CD4-positive, CD25-positive, alpha-beta regulatory T cell (primary cell): ENCODE measurements around the gene ADAM19. TPM values are rescaled to one million over a fixed set of nuclear protein-coding genes. Genes with fewer than 3 reads are reported as not detected.

Experiments
- ATAC-seq, 2 donors: fragments of 150-1000 bp; cut with Tn5 transposase; one replicate each; pipeline ENCODE4 v1.10.0; 2021; ENCODE audit warnings: low read depth in 2 of 2, moderate number of reproducible peaks in 2 of 2, moderate library complexity in 1 of 2
- DNase-seq, 3 donors: peaks; one replicate each; pipeline versions ENCODE4 v3.0.0 to v3.0.0-alpha.2; 2012 to 2022; ENCODE audit warnings: mixed read lengths in 1 of 3
- H3K27ac ChIP-seq: one replicate; pipeline ENCODE4 v1.7.0; 2013; ENCODE audit warnings: mild to moderate bottlenecking, low read length; ENCODE audit not compliant: insufficient read depth, poor library complexity, severe bottlenecking
- H3K27me3 ChIP-seq: one replicate; pipeline ENCODE4 v1.7.0; 2013; ENCODE audit warnings: low read length; ENCODE audit not compliant: control insufficient read depth, insufficient read depth
- H3K36me3 ChIP-seq: one replicate; pipeline ENCODE4 v1.7.0; 2013; ENCODE audit warnings: mild to moderate bottlenecking, low read length, moderate library complexity; ENCODE audit not compliant: control insufficient read depth, insufficient read depth
- H3K4me1 ChIP-seq: 2 replicates; pipeline ENCODE4 v1.7.0; 2013; ENCODE audit warnings: mild to moderate bottlenecking, low read length; ENCODE audit not compliant: insufficient read depth, control insufficient read depth, poor library complexity, severe bottlenecking
- H3K4me3 ChIP-seq: one replicate; pipeline ENCODE4 v1.7.0; 2013; ENCODE audit warnings: low read depth, mild to moderate bottlenecking, low read length, moderate library complexity
- H3K9me3 ChIP-seq, 2 experiments: 1 replicate in 1 of 2; 2 replicates in 1 of 2; pipeline ENCODE4 v1.7.0; 2013; ENCODE audit warnings: low read length in 2 of 2, mild to moderate bottlenecking in 1 of 2, moderate library complexity in 1 of 2; ENCODE audit not compliant: control insufficient read depth in 2 of 2
- H3K27ac Mint-ChIP-seq, 3 donors: one replicate each; pipeline ENCODE4 v1.8.0; 2020 to 2022; ENCODE audit warnings: mild to moderate bottlenecking in 3 of 3, mixed read lengths in 3 of 3, moderate library complexity in 2 of 3
- H3K27me3 Mint-ChIP-seq: one replicate; pipeline ENCODE4 v1.8.0; 2022; ENCODE audit warnings: mild to moderate bottlenecking, mixed read lengths
- H3K36me3 Mint-ChIP-seq: one replicate; pipeline ENCODE4 v1.8.0; 2020; ENCODE audit warnings: mixed read lengths
- H3K4me1 Mint-ChIP-seq, 4 donors: one replicate each; pipeline ENCODE4 v1.8.0; 2020 to 2022; ENCODE audit warnings: mixed read lengths in 4 of 4, mild to moderate bottlenecking in 1 of 4
- H3K4me3 Mint-ChIP-seq, 4 donors: one replicate each; pipeline ENCODE4 v1.8.0; 2020 to 2022; ENCODE audit warnings: mild to moderate bottlenecking in 4 of 4, mixed read lengths in 4 of 4, moderate library complexity in 3 of 4
- H3K9me3 Mint-ChIP-seq, 7 donors: one replicate each; pipeline ENCODE4 v1.8.0; 2020 to 2022; ENCODE audit warnings: mixed read lengths in 7 of 7, mild to moderate bottlenecking in 3 of 7, moderate library complexity in 2 of 7
- polyA plus RNA-seq, 4 donors: library from polyadenylated mRNA; unstranded; fragments of 300-500 nt; fragmentation: Illumina TruSeq; gene quantifications; one replicate each; pipeline ENCODE4 v1.2.3, GENCODE V29; 2021
- total RNA-seq: library from RNA; stranded (reverse); gene quantifications from one replicate; pipeline ENCODE4 v1.2.3, GENCODE V29; 2022

The ADAM19 gene
- total and polyA plus RNA-seq, 5 donors from 2014 or later, result 5.5 to 113 (median 9.1) TPM

- peak overlapping the region in 1 of 3 donors; percentile 71 for H3K27ac Mint-ChIP-seq
These were observed 2.7 kb upstream of the ADAM19 start for GRCh38 chr5:157578079-157578780.

GRCh38 chr5:157576678-157577077, 1.1 kb upstream of the ADAM19 start:
- Mint-ChIP-seq H3K4me1 (peaks cover 5 to 33% (median 18%) of the 10 kb centered on the region in 4 donors), H3K9me3 (no peaks in the 10 kb centered on the region), H3K27ac (peak overlapping the region in 1 of 3 donors; percentile 34)

More at GRCh38 chr5:157578079-157578780, 2.7 kb upstream of the ADAM19 start:
- Histone ChIP-seq H3K4me1 (peaks cover 22% of the 10 kb centered on the region), H3K9me3 (no peaks in the 10 kb centered on the region), H3K36me3 (no peaks in the 10 kb centered on the region), H3K4me3 (no peak overlapping the region), H3K27ac (no peak overlapping the region), H3K27me3 (no peaks in the 10 kb centered on the region)
- Mint-ChIP-seq H3K4me1 (peaks cover 3 to 23% (median 11%) of the 10 kb centered on the region in 4 donors), H3K4me3 (peak overlapping the region in 1 of 4 donors; percentile 69), H3K9me3 (no peaks in the 10 kb centered on the region), H3K36me3 (peaks cover 4% of the 10 kb centered on the region), H3K27me3 (peaks cover 5% of the 10 kb centered on the region)
- DNase-seq (no peak), ATAC-seq (no peak)

GRCh38 chr5:157574456-157575380, 857 bp downstream of the ADAM19 start:
- Mint-ChIP-seq H3K9me3 (no peaks in the 10 kb centered on the region), H3K4me1 (peaks cover 17 to 52% (median 32%) of the 10 kb centered on the region in 4 donors), H3K27me3 (peaks cover 5% of the 10 kb centered on the region), H3K36me3 (peaks cover 6% of the 10 kb centered on the region), H3K27ac (peak overlapping the region; percentile 90 to 94 (median 93)), H3K4me3 (peak overlapping the region; percentile 91 to 98 (median 96))
- peak overlapping the region; percentile 65 for H3K27ac ChIP-seq
- H3K9me3 ChIP-seq, result no peaks in the 10 kb centered on the region
- H3K36me3 ChIP-seq, result no peaks in the 10 kb centered on the region
- H3K27me3 ChIP-seq, result no peaks in the 10 kb centered on the region
- peak in 2 of 3 donors; percentile 28 to 56 for DNase-seq
- peaks cover 43% of the 10 kb centered on the region for H3K4me1 ChIP-seq
- H3K4me3 ChIP-seq, result peak overlapping the region; percentile 87
- peak; percentile 23 to 25 for ATAC-seq

More at GRCh38 chr5:157576678-157577077, 1.1 kb upstream of the ADAM19 start:
- no peak for ATAC-seq
- Histone ChIP-seq H3K4me1 (peaks cover 29% of the 10 kb centered on the region), H3K9me3 (no peaks in the 10 kb centered on the region), H3K27ac (no peak overlapping the region), H3K36me3 (no peaks in the 10 kb centered on the region), H3K4me3 (peak overlapping the region; percentile 37), H3K27me3 (no peaks in the 10 kb centered on the region)
- H3K4me3 Mint-ChIP-seq, result peak overlapping the region; percentile 64 to 88 (median 86)
- DNase-seq, result no peak
- H3K36me3 Mint-ChIP-seq, result peaks cover 4% of the 10 kb centered on the region
- H3K27me3 Mint-ChIP-seq, result peaks cover 5% of the 10 kb centered on the region

GRCh38 chr5:157571357-157571827, 4.2 kb downstream of the ADAM19 start:
- H3K9me3 Mint-ChIP-seq, result no peaks in the 10 kb centered on the region
- peak overlapping the region; percentile 78 for H3K4me3 ChIP-seq
- H3K4me3 Mint-ChIP-seq, result peak overlapping the region; percentile 84 to 97 (median 92)
- no peaks in the 10 kb centered on the region for H3K9me3 ChIP-seq
- DNase-seq (peak in 2 of 3 donors; percentile 43 to 63), ATAC-seq (peak; percentile 56)
- H3K4me1 ChIP-seq, result peaks cover 49% of the 10 kb centered on the region
- peak overlapping the region; percentile 61 to 99 (median 82) for H3K27ac Mint-ChIP-seq
- peaks cover 13% of the 10 kb centered on the region for H3K36me3 ChIP-seq
- H3K27ac ChIP-seq, result peak overlapping the region; percentile 65
- H3K27me3 Mint-ChIP-seq, result no peaks in the 10 kb centered on the region
- peaks cover 17 to 67% (median 40%) of the 10 kb centered on the region in 4 donors for H3K4me1 Mint-ChIP-seq
- no peaks in the 10 kb centered on the region for H3K27me3 ChIP-seq
- H3K36me3 Mint-ChIP-seq, result peaks cover 10% of the 10 kb centered on the region

- H3K9me3 Mint-ChIP-seq, result no peaks in the 10 kb centered on the region
- H3K4me3 ChIP-seq, result peak overlapping the region; percentile 78
- peaks cover 17% of the 10 kb centered on the region for H3K36me3 ChIP-seq
- H3K27me3 ChIP-seq, result no peaks in the 10 kb centered on the region
- ATAC-seq (no peak), DNase-seq (no peak)
- H3K4me1 Mint-ChIP-seq, result peaks cover 17 to 67% (median 39%) of the 10 kb centered on the region in 4 donors
- peaks cover 42% of the 10 kb centered on the region for H3K4me1 ChIP-seq
- H3K36me3 Mint-ChIP-seq, result peaks cover 10% of the 10 kb centered on the region
- H3K27ac ChIP-seq, result peak overlapping the region; percentile 65
- H3K4me3 Mint-ChIP-seq, result peak overlapping the region; percentile 84 to 97 (median 92)
- H3K9me3 ChIP-seq, result no peaks in the 10 kb centered on the region
- H3K27ac Mint-ChIP-seq, result peak overlapping the region; percentile 61 to 99 (median 82)
- no peaks in the 10 kb centered on the region for H3K27me3 Mint-ChIP-seq
These were observed 4.9 kb downstream of the ADAM19 start for GRCh38 chr5:157570531-157571200.

GRCh38 chr5:157568720-157569119, 6.9 kb downstream of the ADAM19 start:
- H3K9me3 ChIP-seq, result no peaks in the 10 kb centered on the region
- H3K27ac ChIP-seq, result no peak overlapping the region
- no peaks in the 10 kb centered on the region for H3K27me3 Mint-ChIP-seq
- H3K4me3 ChIP-seq, result no peak overlapping the region
- peaks cover 21 to 68% (median 48%) of the 10 kb centered on the region in 4 donors for H3K4me1 Mint-ChIP-seq
- H3K9me3 Mint-ChIP-seq, result no peaks in the 10 kb centered on the region
- H3K4me1 ChIP-seq, result peaks cover 30% of the 10 kb centered on the region
- peaks cover 30% of the 10 kb centered on the region for H3K36me3 ChIP-seq
- ATAC-seq (no peak), DNase-seq (no peak)
- peak overlapping the region in 1 of 3 donors; percentile 56 for H3K27ac Mint-ChIP-seq
- H3K4me3 Mint-ChIP-seq, result peak overlapping the region in 1 of 4 donors; percentile 45
- peaks cover 10% of the 10 kb centered on the region for H3K36me3 Mint-ChIP-seq
- H3K27me3 ChIP-seq, result no peaks in the 10 kb centered on the region

GRCh38 chr5:157568222-157568621, 7.4 kb downstream of the ADAM19 start:
- Mint-ChIP-seq H3K4me3 (peak overlapping the region in 1 of 4 donors; percentile 45), H3K27ac (no peak overlapping the region), H3K36me3 (peaks cover 10% of the 10 kb centered on the region), H3K9me3 (no peaks in the 10 kb centered on the region), H3K27me3 (no peaks in the 10 kb centered on the region), H3K4me1 (peaks cover 21 to 63% (median 47%) of the 10 kb centered on the region in 4 donors)
- DNase-seq (no peak), ATAC-seq (no peak)
- Histone ChIP-seq H3K4me1 (peaks cover 27% of the 10 kb centered on the region), H3K36me3 (peaks cover 35% of the 10 kb centered on the region), H3K27me3 (no peaks in the 10 kb centered on the region), H3K27ac (no peak overlapping the region), H3K4me3 (no peak overlapping the region), H3K9me3 (no peaks in the 10 kb centered on the region)
